ENCODE results near the gene TMEM181. TPM values are rescaled to one million over a fixed set of nuclear protein-coding genes. Genes with fewer than 3 reads are reported as not detected.

The TMEM181 gene
- total and polyA plus RNA-seq, 9 donors = 7.3 to 21.9 (median 12.7) TPM

DNA sequence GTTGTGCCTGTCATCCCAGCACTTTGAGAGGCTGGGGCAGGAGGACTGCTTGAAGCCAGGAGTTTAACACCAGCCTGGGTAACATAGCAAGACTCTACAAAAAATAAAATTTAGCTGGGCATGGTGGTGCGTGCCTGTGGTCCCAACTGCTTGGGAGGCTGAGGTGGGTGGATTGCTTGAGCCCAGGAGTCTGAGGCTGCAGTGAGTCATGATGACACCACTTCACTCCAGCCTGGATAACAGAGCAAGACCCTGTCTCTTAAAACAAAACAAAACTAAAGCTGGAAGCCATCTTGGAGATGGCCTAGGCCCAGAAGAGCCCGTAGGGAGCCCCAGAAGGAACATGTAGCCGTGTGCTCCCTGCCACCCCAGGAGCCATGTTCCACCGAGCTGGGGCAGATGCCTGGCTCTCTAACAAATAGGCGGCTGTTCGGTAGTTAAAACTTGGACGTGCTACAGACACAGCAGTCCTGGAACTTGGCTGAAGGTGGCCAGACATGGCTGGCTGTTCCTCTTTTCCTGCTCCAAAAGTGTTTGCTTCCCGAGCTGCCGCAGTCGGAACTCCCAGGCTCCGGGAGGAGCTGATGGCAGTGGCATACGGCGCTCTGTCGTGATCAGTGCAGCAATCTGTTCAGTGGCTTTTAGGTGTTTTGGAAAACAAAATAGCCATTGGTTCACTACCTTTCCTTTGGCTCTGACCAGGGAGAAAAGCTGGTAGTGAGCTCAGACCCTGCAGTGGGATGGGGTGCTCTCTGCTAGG, 47.7 kb downstream of the TMEM181 start:
- intact Hi-C loops (cut with DNase I) = loop anchor here (5.0 to 10.0 kb wide), 3 partner anchors 77 to 390 kb away; no protein-coding TSS in a partner anchor
- Histone ChIP-seq H3K36me3 (no peaks in the 10 kb centered on the region), H3K27me3 (no peaks in the 10 kb centered on the region), H3K4me1 (ENCODE audit: insufficient read depth) (peaks cover 12% of the 10 kb centered on the region), H3K9me3 (no peaks in the 10 kb centered on the region), H3K4me3 (no peak overlapping the region), H3K27ac (no peak overlapping the region)
- TF ChIP-seq, protein P1, sequence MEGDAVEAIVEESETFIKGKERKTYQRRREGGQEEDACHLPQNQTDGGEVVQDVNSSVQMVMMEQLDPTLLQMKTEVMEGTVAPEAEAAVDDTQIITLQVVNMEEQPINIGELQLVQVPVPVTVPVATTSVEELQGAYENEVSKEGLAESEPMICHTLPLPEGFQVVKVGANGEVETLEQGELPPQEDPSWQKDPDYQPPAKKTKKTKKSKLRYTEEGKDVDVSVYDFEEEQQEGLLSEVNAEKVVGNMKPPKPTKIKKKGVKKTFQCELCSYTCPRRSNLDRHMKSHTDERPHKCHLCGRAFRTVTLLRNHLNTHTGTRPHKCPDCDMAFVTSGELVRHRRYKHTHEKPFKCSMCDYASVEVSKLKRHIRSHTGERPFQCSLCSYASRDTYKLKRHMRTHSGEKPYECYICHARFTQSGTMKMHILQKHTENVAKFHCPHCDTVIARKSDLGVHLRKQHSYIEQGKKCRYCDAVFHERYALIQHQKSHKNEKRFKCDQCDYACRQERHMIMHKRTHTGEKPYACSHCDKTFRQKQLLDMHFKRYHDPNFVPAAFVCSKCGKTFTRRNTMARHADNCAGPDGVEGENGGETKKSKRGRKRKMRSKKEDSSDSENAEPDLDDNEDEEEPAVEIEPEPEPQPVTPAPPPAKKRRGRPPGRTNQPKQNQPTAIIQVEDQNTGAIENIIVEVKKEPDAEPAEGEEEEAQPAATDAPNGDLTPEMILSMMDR (IDR thresholded peaks at IDR 0.05) = no peak
- TF ChIP-seq POLR2A (IDR thresholded peaks at IDR 0.05) = no peak
- no peak for TF ChIP-seq EP300 (IDR thresholded peaks at IDR 0.05)
- WGBS, 3 donors = 61 to 71% (median 67%) methylated on average over 14 of the region's 14 CpGs
- no peak for DNase-seq

DNA sequence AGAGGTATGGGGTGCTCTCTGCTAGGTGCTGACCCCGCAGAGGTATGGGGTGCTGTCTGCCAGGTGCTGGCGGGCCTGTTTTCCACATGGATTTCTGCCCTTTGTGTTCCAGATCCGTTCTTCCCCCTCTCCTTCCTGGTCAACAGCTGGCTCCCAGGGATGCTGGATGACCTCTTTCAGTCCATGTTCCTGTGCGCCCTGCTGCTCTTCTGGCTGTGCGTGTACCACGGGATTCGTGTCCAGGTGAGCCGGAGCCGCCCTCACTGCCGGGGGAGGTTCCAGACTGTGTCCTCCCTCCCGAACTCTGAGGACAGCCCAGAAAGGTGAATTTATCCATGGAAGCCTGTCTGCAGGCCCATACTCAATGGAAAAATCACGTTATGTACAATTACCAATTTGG, 48.3 kb downstream of the TMEM181 start:
- H3K4me3 ChIP-seq = no peak overlapping the region
- no peak overlapping the region for H3K27ac ChIP-seq
- H3K27me3 ChIP-seq = no peaks in the 10 kb centered on the region
- WGBS, 3 donors = 87 to 93% (median 89%) methylated on average over 12 of the region's 12 CpGs
- H3K9me3 ChIP-seq = no peaks in the 10 kb centered on the region
- TF ChIP-seq, protein P1 (IDR thresholded peaks at IDR 0.05) = no peak
- TF ChIP-seq POLR2A (IDR thresholded peaks at IDR 0.05) (no peak), EP300 (IDR thresholded peaks at IDR 0.05) (no peak)
- no peak for DNase-seq
- intact Hi-C loops (cut with DNase I) = loop anchor here (5.0 to 10.0 kb wide), 3 partner anchors 77 to 391 kb away; no protein-coding TSS in a partner anchor
- H3K4me1 ChIP-seq (ENCODE audit: insufficient read depth) = peaks cover 13% of the 10 kb centered on the region
- H3K36me3 ChIP-seq = no peaks in the 10 kb centered on the region

DNA sequence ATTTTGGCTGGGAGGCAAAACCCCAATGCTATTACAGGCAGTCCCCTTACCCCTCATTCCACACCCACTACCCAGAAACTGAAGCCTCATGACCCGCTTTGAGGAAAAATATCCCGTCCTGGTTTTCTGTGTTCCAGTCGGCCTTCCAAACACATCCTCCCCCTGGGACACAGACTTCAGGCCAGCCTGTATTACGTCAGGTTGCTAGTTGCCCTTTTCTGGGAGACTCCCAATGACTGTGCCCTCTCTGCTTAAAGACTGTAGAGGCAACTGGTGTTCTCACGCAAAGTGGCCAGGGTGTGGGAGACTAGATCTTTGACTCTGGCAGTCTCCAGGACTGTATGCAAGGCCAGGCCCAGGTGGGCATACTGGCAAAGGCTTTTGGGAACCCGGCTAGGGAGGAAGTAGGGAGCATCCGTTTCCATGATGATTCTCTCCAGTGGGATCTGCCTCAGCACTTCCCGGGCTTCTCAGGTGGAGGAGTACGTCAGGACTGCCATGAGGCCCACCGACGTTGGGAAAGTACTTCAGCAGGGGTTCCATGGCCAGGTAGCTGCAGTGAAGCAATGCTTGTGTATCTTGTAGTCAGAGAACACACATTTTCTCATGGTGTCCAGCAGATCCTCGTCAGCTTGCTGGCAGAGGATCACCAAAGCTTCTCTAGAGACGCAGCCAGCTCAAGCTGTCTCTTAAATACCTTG, 49.7 kb downstream of the TMEM181 start:
- WGBS, 3 donors = 54 to 66% (median 65%) methylated on average over 13 of the region's 13 CpGs
- peak overlapping the region in 1 of 2 donors; percentile 72 for H3K27ac ChIP-seq
- TF ChIP-seq POLR2A (IDR thresholded peaks at IDR 0.05) = no peak

DNA sequence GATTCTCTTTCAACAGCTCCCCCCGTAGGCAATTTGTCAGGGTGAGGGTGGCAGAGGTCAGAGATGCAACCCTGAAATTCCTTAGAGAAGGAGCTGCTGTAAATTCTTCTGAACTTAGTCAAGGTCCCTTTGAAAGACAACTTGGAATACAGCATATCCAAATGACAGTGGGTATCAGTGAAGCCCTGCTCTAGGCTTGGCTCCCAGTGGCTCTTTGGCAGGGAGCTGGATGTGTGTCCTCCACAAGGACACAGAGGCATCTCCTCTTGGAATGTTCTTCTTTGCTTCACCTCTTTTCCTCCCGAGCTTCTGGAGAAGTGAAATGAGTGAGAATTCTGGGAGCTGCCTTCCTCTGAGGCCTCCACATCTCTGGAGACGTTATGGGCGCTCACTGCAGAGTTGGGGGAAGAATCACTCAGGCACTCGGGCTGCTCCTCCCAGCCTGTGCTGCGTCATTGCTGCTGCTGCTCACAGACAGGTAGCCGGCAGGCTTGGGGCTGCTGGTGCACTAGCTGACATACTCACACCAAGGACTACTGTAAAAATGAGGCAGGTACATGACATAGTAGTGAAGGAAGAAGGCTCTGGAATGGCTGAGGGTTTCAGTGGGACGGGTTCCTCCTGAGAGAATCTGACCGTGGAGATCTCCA, 50.6 kb downstream of the TMEM181 start:
- H3K9me3 ChIP-seq = no peaks in the 10 kb centered on the region
- intact Hi-C loops (cut with DNase I) = no loop called here
- no peaks in the 10 kb centered on the region for H3K36me3 ChIP-seq
- no peak for DNase-seq
- 61 to 66% (median 62%) methylated on average over 9 of the region's 9 CpGs for WGBS, 3 donors
- H3K4me1 ChIP-seq (ENCODE audit: insufficient read depth) = peaks cover 13% of the 10 kb centered on the region
- H3K4me3 ChIP-seq = no peak overlapping the region
- no peaks in the 10 kb centered on the region for H3K27me3 ChIP-seq
- TF ChIP-seq POLR2A (IDR thresholded peaks at IDR 0.05) (no peak), EP300 (IDR thresholded peaks at IDR 0.05) (no peak)
- TF ChIP-seq, protein P1 (IDR thresholded peaks at IDR 0.05) = no peak
- peak overlapping the region in 1 of 2 donors; percentile 72 for H3K27ac ChIP-seq

More for the DNA sequence above, 49.7 kb downstream of the TMEM181 start:
- no peak for DNase-seq
- H3K4me3 ChIP-seq = no peak overlapping the region
- H3K36me3 ChIP-seq = no peaks in the 10 kb centered on the region
- intact Hi-C loops (cut with DNase I) = loop anchor here (5.0 to 10.0 kb wide), 3 partner anchors 75 to 392 kb away; no protein-coding TSS in a partner anchor
- H3K27me3 ChIP-seq = no peaks in the 10 kb centered on the region
- peaks cover 13% of the 10 kb centered on the region for H3K4me1 ChIP-seq (ENCODE audit: insufficient read depth)
- H3K9me3 ChIP-seq = no peaks in the 10 kb centered on the region
